Breast epithelium (tissue), 3 donors: ENCODE measurements around the gene GSC.

Experiments
- CTCF ChIP-seq, 3 donors: fragments of 450-650 bp; IDR thresholded peaks; one replicate each; pipeline ENCODE4 v1.5.1; 2016 to 2017; ENCODE audit warnings: antibody characterized with exemption in 3 of 3, mild to moderate bottlenecking in 3 of 3, moderate library complexity in 3 of 3
- POLR2A ChIP-seq: fragments of 450-650 bp; IDR thresholded peaks from one replicate; pipeline ENCODE4 v1.6.1; 2016; ENCODE audit warnings: antibody characterized with exemption, mild to moderate bottlenecking, moderate library complexity
- POLR2AphosphoS5 ChIP-seq, 3 donors: sonication (generic); formaldehyde crosslinking; IDR thresholded peaks; one replicate each; pipeline ENCODE4 v1.6.1; 2017; ENCODE audit warnings: antibody characterized with exemption in 3 of 3

- TF ChIP-seq CTCF (IDR thresholded peaks at IDR 0.05) (no peak), POLR2A (no peak), POLR2AphosphoS5 (IDR thresholded peaks at IDR 0.05) (no peak)
Observed at GRCh38 chr14:94801225-94801624, 31.3 kb upstream of the GSC start.
